HG03571 (cell line): ENCODE results near the gene IPO8.
"Not testable (repeated sequence)": the region's sequence is repeated elsewhere in the genome, so short reads cannot be mapped to it uniquely, and the experiment has no call there.

Source experiments
- ATAC-seq: cut with Tn5 transposase; IDR thresholded peaks from one replicate; pipeline ENCODE4 v1.9.1; 2021; ENCODE audit not compliant: unreplicated experiment

IPO8 gene

DNA sequence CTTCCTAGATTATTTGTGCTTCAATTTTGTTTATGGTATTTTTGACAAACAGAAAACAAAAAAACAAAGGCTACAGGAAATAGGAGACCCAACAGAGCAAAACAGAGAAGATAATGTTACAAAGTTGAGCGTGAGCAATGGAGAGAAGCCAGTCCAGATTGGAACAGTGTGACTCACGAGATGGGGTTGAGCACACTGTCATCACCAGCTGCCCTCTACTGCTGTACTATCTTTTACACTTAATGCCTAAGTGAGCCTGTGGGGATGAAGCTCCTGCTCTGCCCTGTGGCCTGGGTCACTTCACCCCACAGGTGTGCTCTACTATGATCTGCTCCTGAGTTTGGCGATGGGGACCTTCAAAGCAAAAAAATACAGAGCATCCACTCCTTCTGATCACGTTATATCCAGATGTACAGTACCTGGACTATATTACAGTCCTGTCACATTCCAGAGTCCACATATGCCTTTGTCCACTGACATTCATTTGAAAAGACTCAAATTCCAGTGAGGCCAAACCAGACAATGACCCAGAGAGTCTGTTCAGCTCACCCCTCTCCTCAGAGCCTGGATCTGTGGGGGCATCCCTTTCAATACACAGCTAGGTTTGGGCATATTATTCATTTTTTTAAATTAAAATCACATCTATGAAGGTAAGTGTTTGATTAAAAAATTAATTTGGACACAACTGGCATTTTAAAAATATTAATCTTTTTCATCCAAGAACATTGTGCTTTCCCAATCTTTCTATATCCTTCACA is 4.4 kb downstream of the IPO8 start:
- no peak for ATAC-seq

GRCh38 chr12:30687265-30687986 is 8.2 kb downstream of the IPO8 start:
- ATAC-seq: no peak

- no peak for ATAC-seq
Observed at GRCh38 chr12:30679241-30679640, 16.4 kb downstream of the IPO8 start.

- no peak for ATAC-seq
Observed at GRCh38 chr12:30678221-30678620, 17.4 kb downstream of the IPO8 start.

- no peak for ATAC-seq
Observed at GRCh38 chr12:30661210-30661609, 34.5 kb downstream of the IPO8 start.

DNA sequence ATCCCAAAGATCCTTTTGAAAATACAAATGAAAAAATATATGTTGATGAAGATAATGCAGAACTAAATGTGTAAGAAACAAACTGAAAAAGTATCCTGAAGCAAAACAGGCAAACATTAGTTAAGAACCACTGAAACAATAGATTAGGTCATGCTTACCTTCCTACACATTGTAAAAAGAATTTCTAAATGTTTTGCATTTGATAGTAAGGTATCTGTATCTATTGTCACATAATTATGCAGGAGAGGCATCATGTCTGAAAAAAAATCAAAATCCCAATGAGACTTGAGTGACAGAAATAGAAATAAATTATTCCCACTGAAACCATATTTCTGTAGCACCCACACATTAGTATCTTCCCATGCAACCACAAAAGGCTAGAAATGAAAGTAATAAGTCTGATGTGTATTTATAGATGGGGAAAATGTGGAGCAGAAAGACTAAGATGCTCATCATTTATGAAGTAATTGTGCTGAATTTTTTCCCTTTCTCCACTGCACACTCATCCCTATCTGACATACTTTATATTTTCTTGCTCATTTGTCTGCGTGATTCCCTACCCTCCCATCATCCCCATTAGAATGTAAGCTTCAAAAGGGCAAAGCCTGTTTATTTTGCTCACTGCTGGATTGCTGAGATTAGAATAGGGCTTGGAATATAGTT is 43.5 kb downstream of the IPO8 start:
- no peak for ATAC-seq

GRCh38 chr12:30646821-30647220 is 48.8 kb downstream of the IPO8 start:
- no peak for ATAC-seq

- ATAC-seq: no peak
Observed at GRCh38 chr12:30643366-30643765, 52.3 kb downstream of the IPO8 start.

GRCh38 chr12:30640392-30640791 is 55.3 kb downstream of the IPO8 start:
- ATAC-seq: no peak

- no peak for ATAC-seq
Observed at GRCh38 chr12:30635385-30635784, 60.3 kb downstream of the IPO8 start.

DNA sequence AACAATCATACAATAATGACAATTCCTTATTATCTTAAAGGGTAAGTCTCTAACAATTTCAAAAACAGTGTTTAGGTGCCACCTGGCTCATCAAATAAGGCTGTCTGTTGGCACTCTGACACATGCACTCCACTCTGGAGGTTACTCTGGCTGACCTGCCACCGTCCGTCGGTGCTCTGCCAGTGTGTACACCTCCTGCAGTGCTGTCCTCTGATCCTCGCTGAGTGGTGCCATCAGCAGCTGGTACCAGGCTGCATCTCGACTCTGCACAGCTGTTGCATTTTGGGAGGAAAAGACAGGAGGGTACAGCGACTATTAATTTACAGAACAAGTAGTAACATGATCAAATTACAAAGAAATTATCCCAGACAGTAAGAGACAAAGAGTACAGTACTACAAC is 63.9 kb downstream of the IPO8 start:
- ATAC-seq: no peak

DNA sequence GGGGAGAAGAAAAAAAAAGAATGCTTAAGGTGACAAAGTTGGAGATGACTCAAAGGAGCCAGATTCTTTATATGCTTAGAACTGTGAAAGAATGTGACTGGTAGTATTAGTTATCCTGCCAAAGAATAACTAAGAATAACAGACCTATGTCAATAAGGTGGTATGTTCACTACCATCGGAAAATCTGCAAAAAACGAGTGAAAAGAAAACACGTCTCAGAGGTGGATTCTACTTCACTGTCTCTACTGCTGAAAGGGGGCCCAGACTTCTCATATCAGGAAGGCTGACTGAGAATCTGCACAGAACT is 64.7 kb downstream of the IPO8 start:
- no peak for ATAC-seq

DNA sequence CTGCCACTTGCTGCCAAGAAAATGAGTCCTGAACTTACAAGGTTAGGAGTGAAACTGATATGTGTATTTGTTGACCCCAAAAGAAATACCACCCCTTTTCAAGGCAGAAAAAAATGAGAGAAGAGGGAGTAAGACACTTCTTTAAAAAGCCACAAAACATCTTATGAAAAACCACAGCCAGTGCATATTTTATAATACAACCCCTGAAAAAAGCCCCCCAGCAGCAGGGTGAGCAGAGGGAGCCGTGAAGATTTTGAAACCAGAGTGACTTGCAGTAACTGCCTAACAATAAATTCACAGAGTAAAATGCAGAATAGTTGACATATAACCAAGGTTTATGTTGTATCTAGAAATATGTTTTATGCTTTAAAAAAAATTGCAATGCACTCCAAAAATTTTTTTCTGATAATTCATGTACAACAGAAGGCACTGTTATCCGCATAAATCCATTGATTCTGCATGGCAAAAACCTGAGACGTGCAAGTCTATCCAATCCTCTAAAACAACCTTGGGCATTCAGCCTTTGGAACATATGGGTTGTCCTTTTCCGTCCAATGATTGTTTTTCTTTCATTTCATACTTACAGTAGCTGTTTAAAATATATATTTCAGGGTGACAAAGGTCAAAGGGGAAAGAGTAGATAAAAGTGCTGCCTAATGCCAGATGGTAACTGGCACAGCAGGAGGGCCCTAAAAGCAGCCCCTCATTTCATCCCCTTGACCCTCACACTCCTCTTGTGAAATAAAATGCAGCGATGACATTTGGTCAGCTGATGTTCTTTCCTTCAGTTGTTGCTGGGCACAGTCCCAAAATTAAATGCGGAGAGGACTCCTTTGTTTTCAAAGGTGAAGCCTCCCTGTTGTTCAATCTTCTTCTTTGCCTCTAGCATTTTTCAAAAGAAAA is 65.3 kb downstream of the IPO8 start:
- no peak for ATAC-seq

DNA sequence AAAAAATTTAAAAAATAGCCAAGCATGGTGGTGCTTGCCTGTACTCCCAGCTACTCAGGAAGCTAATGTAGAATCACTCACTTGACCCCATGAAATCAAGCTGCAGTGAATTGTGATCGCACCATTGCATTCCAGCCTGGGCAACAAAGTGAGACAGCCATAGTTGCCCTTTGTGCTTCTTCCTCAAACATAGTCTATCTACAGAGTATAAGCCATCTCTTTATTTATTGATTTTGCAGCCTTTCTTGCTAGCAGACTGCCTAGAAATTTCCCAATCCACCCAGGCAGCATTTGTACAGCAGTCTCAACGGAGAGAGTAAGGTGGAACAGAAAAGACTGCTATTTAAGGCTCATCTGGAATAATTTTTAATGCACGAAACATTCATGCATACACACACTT is 68.8 kb downstream of the IPO8 start:
- no peak for ATAC-seq

DNA sequence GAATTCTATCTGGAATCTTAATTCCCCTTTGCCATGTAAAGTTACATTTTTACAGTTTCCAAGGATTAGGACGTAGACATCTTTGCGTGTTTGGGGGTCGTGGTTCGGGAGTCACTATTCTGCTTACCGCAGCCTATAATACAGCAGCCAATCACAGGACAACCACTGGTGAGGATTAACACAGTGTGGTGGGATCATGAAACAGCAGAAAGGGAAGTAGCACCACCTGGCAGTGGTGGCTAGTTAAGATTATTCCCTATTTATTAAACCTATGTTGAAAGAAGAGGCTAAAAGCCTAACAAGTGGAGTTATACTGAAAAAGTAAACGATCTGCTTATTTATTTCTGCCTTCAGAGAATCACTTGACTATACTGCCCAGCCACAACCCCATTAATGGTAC is 71.7 kb downstream of the IPO8 start:
- no peak for ATAC-seq

GRCh38 chr12:30622509-30622908 is 73.2 kb downstream of the IPO8 start:
- no peak for ATAC-seq

- ATAC-seq: not testable (repeated sequence)
Observed at GRCh38 chr12:30621663-30622241, 73.9 kb downstream of the IPO8 start.

GRCh38 chr12:30617346-30618016 is 78.2 kb downstream of the IPO8 start:
- ATAC-seq: no peak

- no peak for ATAC-seq
Observed at GRCh38 chr12:30614031-30614430, 81.6 kb downstream of the IPO8 start.

DNA sequence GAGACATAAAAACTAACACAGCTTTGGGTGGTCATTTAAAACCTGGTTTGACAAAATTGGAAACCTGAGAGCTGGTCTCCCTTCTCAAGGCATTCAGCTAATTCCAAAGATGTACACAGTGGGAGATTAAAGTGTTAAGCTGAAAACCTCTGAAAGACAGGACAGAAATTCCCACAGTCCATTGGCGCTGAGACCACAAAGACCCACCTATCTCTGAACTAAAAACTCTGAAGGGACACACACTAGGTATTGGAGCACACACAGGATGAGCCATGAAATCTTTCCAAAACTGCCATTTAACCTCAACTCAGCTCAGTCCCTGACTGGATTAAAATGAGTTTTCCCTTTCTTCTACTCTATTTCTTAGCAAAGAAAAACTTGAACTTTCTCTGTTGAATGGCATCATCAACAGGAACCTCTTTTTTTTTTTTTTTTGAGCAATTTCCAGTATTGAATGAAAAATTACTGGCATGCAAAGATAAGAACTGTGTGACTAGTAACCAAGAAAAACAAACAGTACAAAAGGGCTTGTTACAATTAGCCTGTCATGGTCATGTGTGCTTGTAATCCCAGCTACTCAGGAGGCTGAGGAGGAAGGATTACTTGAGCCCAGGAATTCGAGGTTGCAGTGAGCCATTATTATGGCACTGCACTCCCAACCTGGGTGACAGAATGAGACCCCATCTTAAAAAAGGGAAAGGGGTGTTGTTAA is 82.4 kb downstream of the IPO8 start:
- no peak for ATAC-seq
